ENCODE measurements around the gene MYH10. TPM values are rescaled to one million over a fixed set of nuclear protein-coding genes. Genes with fewer than 3 reads are reported as not detected.

MYH10 gene
- total RNA-seq, 8 experiments from 2014 or later, result 67.1 to 263 (median 139) TPM

GRCh38 chr17:8467527-8467926 is 163.0 kb downstream of the MYH10 start:
- in situ Hi-C loops (cut with MboI; ENCODE audit: low pct_unique_long_range_greater_than_20kb in 2 of 9, low sequenced_read_pairs in 9 of 9, unreplicated experiment in 9 of 9), result no loop called here
- Histone ChIP-seq H3K27ac (no peak overlapping the region), H3K4me1 (replicated peaks in 1 of 2) (peaks cover 6% of the 10 kb centered on the region in 2 donors), H3K4me3 (no peak overlapping the region)
- ATAC-seq (replicated peaks in 6 of 8), result no peak
- 56 to 100% (median 86%) methylated on average over 2 to 8 of the region's 16 CpGs; no CpG with 5 or more reads in 2 of the 10 experiments for WGBS, 10 experiments

GRCh38 chr17:8466873-8467272 is 163.7 kb downstream of the MYH10 start:
- in situ Hi-C loops (cut with MboI; ENCODE audit: low pct_unique_long_range_greater_than_20kb in 2 of 9, low sequenced_read_pairs in 9 of 9, unreplicated experiment in 9 of 9), result no loop called here
- Histone ChIP-seq H3K27ac (no peak overlapping the region), H3K4me3 (no peak overlapping the region), H3K4me1 (replicated peaks in 1 of 2) (peaks cover 6% of the 10 kb centered on the region in 2 donors)
- peak in 2 of 8 experiments; percentile 27 to 37 for ATAC-seq (replicated peaks in 6 of 8)
- WGBS, 10 experiments, result 65 to 100% (median 73%) methylated on average over 1 to 4 of the region's 21 CpGs; no CpG with 5 or more reads in 6 of the 10 experiments

GRCh38 chr17:8466456-8466855 is 164.1 kb downstream of the MYH10 start:
- Histone ChIP-seq H3K27ac (no peak overlapping the region), H3K4me3 (no peak overlapping the region), H3K4me1 (replicated peaks in 1 of 2) (peaks cover 6% of the 10 kb centered on the region in 2 donors)
- in situ Hi-C loops (cut with MboI; ENCODE audit: low pct_unique_long_range_greater_than_20kb in 2 of 9, low sequenced_read_pairs in 9 of 9, unreplicated experiment in 9 of 9), result no loop called here
- ATAC-seq (replicated peaks in 6 of 8), result peak in 2 of 8 experiments; percentile 6 to 21
- 57 to 92% (median 83%) methylated on average over 1 to 3 of the region's 3 CpGs; no CpG with 5 or more reads in 3 of the 10 experiments for WGBS, 10 experiments

GRCh38 chr17:8465759-8466158 is 164.8 kb downstream of the MYH10 start:
- Histone ChIP-seq H3K27ac (no peak overlapping the region), H3K4me1 (replicated peaks in 1 of 2) (peaks cover 6% of the 10 kb centered on the region in 2 donors), H3K4me3 (no peak overlapping the region)
- in situ Hi-C loops (cut with MboI; ENCODE audit: low pct_unique_long_range_greater_than_20kb in 2 of 9, low sequenced_read_pairs in 9 of 9, unreplicated experiment in 9 of 9), result no loop called here
- WGBS, 10 experiments, result 0 to 100% (median 77%) methylated on average over 1 to 3 of the region's 12 CpGs; no CpG with 5 or more reads in 2 of the 10 experiments
- peak in 1 of 8 experiments; percentile 36 for ATAC-seq (replicated peaks in 6 of 8)

GRCh38 chr17:8465356-8465755 is 165.2 kb downstream of the MYH10 start:
- peaks cover 6% of the 10 kb centered on the region in 2 donors for H3K4me1 ChIP-seq (replicated peaks in 1 of 2)
- H3K27ac ChIP-seq, result no peak overlapping the region
- peak in 5 of 8 experiments; percentile 2 to 27 (median 15) for ATAC-seq (replicated peaks in 6 of 8)
- in situ Hi-C loops (cut with MboI; ENCODE audit: low pct_unique_long_range_greater_than_20kb in 2 of 9, low sequenced_read_pairs in 9 of 9, unreplicated experiment in 9 of 9), result no loop called here
- WGBS, 10 experiments, result 32 to 100% (median 65%) methylated on average over 1 to 6 of the region's 8 CpGs; no CpG with 5 or more reads in 2 of the 10 experiments
- no peak overlapping the region for H3K4me3 ChIP-seq

GRCh38 chr17:8464941-8465340 is 165.6 kb downstream of the MYH10 start:
- WGBS, 10 experiments, result 0 to 100% (median 30%) methylated on average over 1 to 2 of the region's 4 CpGs; no CpG with 5 or more reads in 4 of the 10 experiments
- H3K27ac ChIP-seq, result no peak overlapping the region

GRCh38 chr17:8463099-8463498 is 167.4 kb downstream of the MYH10 start:
- Histone ChIP-seq H3K4me3 (no peak overlapping the region), H3K27ac (no peak overlapping the region), H3K4me1 (replicated peaks in 1 of 2) (peaks cover 6% of the 10 kb centered on the region in 2 donors)
- ATAC-seq (replicated peaks in 6 of 8), result no peak
- 24 to 100% (median 77%) methylated on average over 1 to 4 of the region's 5 CpGs; no CpG with 5 or more reads in 1 of the 10 experiments for WGBS, 10 experiments
- in situ Hi-C loops (cut with MboI; ENCODE audit: low pct_unique_long_range_greater_than_20kb in 2 of 9, low sequenced_read_pairs in 9 of 9, unreplicated experiment in 9 of 9), result no loop called here

More at GRCh38 chr17:8464941-8465340, 165.6 kb downstream of the MYH10 start:
- peak in 2 of 8 experiments; percentile 13 to 27 for ATAC-seq (replicated peaks in 6 of 8)
- in situ Hi-C loops (cut with MboI; ENCODE audit: low pct_unique_long_range_greater_than_20kb in 2 of 9, low sequenced_read_pairs in 9 of 9, unreplicated experiment in 9 of 9), result no loop called here
- Histone ChIP-seq H3K4me1 (replicated peaks in 1 of 2) (peaks cover 6% of the 10 kb centered on the region in 2 donors), H3K4me3 (no peak overlapping the region)

- Histone ChIP-seq H3K4me1 (replicated peaks in 1 of 2) (peaks cover 6% of the 10 kb centered on the region in 2 donors), H3K27ac (no peak overlapping the region), H3K4me3 (no peak overlapping the region)
- ATAC-seq (replicated peaks in 6 of 8), result no peak
- 0 to 100% (median 67%) methylated on average over 1 to 3 of the region's 5 CpGs; no CpG with 5 or more reads in 1 of the 10 experiments for WGBS, 10 experiments
- in situ Hi-C loops (cut with MboI; ENCODE audit: low pct_unique_long_range_greater_than_20kb in 2 of 9, low sequenced_read_pairs in 9 of 9, unreplicated experiment in 9 of 9), result no loop called here
Measured at GRCh38 chr17:8462564-8462963, 168.0 kb downstream of the MYH10 start.

- in situ Hi-C loops (cut with MboI; ENCODE audit: low pct_unique_long_range_greater_than_20kb in 2 of 9, low sequenced_read_pairs in 9 of 9, unreplicated experiment in 9 of 9), result no loop called here
- no peak overlapping the region for H3K4me3 ChIP-seq
- H3K27ac ChIP-seq, result no peak overlapping the region
- ATAC-seq (replicated peaks in 6 of 8), result no peak
- WGBS, 10 experiments, result 90 to 100% (median 100%) methylated on average over 1 to 2 of the region's 3 CpGs; no CpG with 5 or more reads in 1 of the 10 experiments
- H3K4me1 ChIP-seq (replicated peaks in 1 of 2), result peaks cover 0 to under 1% of the 10 kb centered on the region in 2 donors
Measured at GRCh38 chr17:8459831-8460230, 170.7 kb downstream of the MYH10 start.

GRCh38 chr17:8459107-8459506 is 171.4 kb downstream of the MYH10 start:
- in situ Hi-C loops (cut with MboI; ENCODE audit: low pct_unique_long_range_greater_than_20kb in 2 of 9, low sequenced_read_pairs in 9 of 9, unreplicated experiment in 9 of 9), result no loop called here
- Histone ChIP-seq H3K4me3 (no peak overlapping the region), H3K4me1 (replicated peaks in 1 of 2) (no peaks in the 10 kb centered on the region), H3K27ac (no peak overlapping the region)
- WGBS, 10 experiments, result 71 to 100% (median 88%) methylated on average over 1 to 4 of the region's 4 CpGs
- no peak for ATAC-seq (replicated peaks in 6 of 8)

- ATAC-seq (replicated peaks in 6 of 8), result no peak
- H3K4me1 ChIP-seq (replicated peaks in 1 of 2), result no peaks in the 10 kb centered on the region
- H3K4me3 ChIP-seq, result no peak overlapping the region
- H3K27ac ChIP-seq, result no peak overlapping the region
- WGBS, 10 experiments, result 65 to 100% (median 96%) methylated on average over 1 to 6 of the region's 6 CpGs; no CpG with 5 or more reads in 1 of the 10 experiments
- in situ Hi-C loops (cut with MboI; ENCODE audit: low pct_unique_long_range_greater_than_20kb in 2 of 9, low sequenced_read_pairs in 9 of 9, unreplicated experiment in 9 of 9), result no loop called here
Measured at GRCh38 chr17:8458128-8458527, 172.4 kb downstream of the MYH10 start.

- H3K4me1 ChIP-seq (replicated peaks in 1 of 2), result no peaks in the 10 kb centered on the region
- no peak overlapping the region for H3K27ac ChIP-seq
- ATAC-seq (replicated peaks in 6 of 8), result no peak
- in situ Hi-C loops (cut with MboI; ENCODE audit: low pct_unique_long_range_greater_than_20kb in 2 of 9, low sequenced_read_pairs in 9 of 9, unreplicated experiment in 9 of 9), result no loop called here
- no peak overlapping the region for H3K4me3 ChIP-seq
- WGBS, 10 experiments, result 50 to 82% (median 63%) methylated on average over 1 to 2 of the region's 2 CpGs; no CpG with 5 or more reads in 3 of the 10 experiments
Measured at GRCh38 chr17:8455665-8456209, 174.8 kb downstream of the MYH10 start.

GRCh38 chr17:8453326-8453725 is 177.2 kb downstream of the MYH10 start:
- WGBS, 10 experiments, result 59 to 100% (median 91%) methylated on average over 1 to 3 of the region's 3 CpGs
- in situ Hi-C loops (cut with MboI; ENCODE audit: low pct_unique_long_range_greater_than_20kb in 2 of 9, low sequenced_read_pairs in 9 of 9, unreplicated experiment in 9 of 9), result no loop called here
- no peak for ATAC-seq (replicated peaks in 6 of 8)

More at GRCh38 chr17:8453326-8453725, 177.2 kb downstream of the MYH10 start:
- no peak overlapping the region for H3K27ac ChIP-seq
- H3K4me3 ChIP-seq, result no peak overlapping the region
- H3K4me1 ChIP-seq (replicated peaks in 1 of 2), result no peaks in the 10 kb centered on the region
